OCI-LY3 (cell line): ENCODE results near the gene LHPP.

ENCODE experiments used
- EZH2phosphoT487 ChIP-seq: fragments of 200-600 bp; shearing (Covaris generic); IDR thresholded peaks from 2 replicates; pipeline ENCODE4 v1.6.1; 2018; ENCODE audit warnings: antibody characterized with exemption, mixed run types, low read depth
- TF ChIP-seq, protein P1 (sequence below): fragments of 200-600, 300-600 bp; sonication (generic); IDR thresholded peaks from 2 replicates; pipeline ENCODE4 v1.5.1; 2014; ENCODE audit warnings: antibody characterized with exemption, low read length, low read depth

DNA sequence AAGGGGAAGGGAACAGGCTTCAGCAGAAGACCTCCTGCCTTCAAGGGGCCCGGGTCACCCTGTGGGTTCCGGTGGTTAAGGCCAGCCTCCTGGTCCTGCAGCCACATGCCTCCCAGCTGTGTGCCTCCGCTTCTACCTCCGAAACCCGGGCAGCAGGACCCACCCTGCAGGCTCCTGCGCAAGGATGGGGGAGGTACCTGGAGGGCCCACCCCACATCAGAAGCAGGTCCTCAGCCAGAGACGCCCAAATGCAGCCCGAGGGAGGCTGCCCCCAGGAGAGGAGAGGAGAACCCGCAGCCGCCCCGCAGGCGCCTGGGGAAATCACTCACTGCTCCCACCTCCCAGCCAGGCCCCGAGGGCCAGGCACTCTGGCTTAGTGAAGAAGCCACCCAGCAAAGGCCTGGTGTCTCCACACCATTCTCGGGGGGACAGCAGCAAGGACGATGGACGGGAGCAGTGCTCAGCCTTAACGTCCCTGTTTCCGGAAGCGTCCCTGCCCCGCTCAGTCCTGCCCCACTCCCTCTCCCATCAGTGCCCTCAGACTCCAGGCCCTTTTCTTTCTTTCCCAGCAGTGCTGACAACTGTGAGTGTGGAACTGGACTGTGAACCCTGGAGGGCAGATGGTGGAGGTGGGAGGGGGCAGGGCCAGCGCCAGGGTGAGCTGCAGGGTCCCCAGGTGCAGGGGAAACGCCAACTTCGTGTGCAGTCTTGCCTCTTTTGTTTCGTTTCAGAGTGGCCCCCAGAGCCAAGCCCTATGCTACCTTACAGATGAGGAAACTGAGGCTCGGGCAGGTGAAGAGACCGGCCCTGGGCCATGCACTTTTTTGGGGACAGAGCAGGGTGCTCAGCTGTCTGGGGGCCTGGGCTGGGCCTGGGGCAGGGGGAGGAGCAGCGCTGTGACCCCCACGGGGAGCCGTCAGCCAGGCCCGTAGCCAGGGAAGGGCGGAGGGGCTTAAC lies 144.5 kb downstream of the LHPP start:
- TF ChIP-seq, protein P1, sequence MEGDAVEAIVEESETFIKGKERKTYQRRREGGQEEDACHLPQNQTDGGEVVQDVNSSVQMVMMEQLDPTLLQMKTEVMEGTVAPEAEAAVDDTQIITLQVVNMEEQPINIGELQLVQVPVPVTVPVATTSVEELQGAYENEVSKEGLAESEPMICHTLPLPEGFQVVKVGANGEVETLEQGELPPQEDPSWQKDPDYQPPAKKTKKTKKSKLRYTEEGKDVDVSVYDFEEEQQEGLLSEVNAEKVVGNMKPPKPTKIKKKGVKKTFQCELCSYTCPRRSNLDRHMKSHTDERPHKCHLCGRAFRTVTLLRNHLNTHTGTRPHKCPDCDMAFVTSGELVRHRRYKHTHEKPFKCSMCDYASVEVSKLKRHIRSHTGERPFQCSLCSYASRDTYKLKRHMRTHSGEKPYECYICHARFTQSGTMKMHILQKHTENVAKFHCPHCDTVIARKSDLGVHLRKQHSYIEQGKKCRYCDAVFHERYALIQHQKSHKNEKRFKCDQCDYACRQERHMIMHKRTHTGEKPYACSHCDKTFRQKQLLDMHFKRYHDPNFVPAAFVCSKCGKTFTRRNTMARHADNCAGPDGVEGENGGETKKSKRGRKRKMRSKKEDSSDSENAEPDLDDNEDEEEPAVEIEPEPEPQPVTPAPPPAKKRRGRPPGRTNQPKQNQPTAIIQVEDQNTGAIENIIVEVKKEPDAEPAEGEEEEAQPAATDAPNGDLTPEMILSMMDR: no peak
- TF ChIP-seq EZH2phosphoT487: no peak
